ENCODE data around the gene THRB.

THRB gene

GRCh38 chr3:24261521-24261920 lies 233.1 kb downstream of the THRB start:
- no peak for TF ChIP-seq CTCF (IDR thresholded peaks at IDR 0.05; ENCODE audit: low read length, missing control alignments)
- DNase-seq (ENCODE audit: low read depth): no peak
- H3K4me3 ChIP-seq (replicated peaks; ENCODE audit: low read depth, low read length): no peak overlapping the region

GRCh38 chr3:24259901-24260512 lies 234.6 kb downstream of the THRB start:
- H3K4me3 ChIP-seq (replicated peaks; ENCODE audit: low read depth, low read length): no peak overlapping the region
- peak; percentile 66 for DNase-seq (ENCODE audit: low read depth)
- TF ChIP-seq CTCF (IDR thresholded peaks at IDR 0.05; ENCODE audit: low read length, missing control alignments): no peak

GRCh38 chr3:24258727-24259600 lies 235.7 kb downstream of the THRB start:
- DNase-seq (ENCODE audit: low read depth): no peak
- no peak overlapping the region for H3K4me3 ChIP-seq (replicated peaks; ENCODE audit: low read depth, low read length)
- no peak for TF ChIP-seq CTCF (IDR thresholded peaks at IDR 0.05; ENCODE audit: low read length, missing control alignments)

GRCh38 chr3:24258260-24258659 lies 236.4 kb downstream of the THRB start:
- no peak for TF ChIP-seq CTCF (IDR thresholded peaks at IDR 0.05; ENCODE audit: low read length, missing control alignments)
- no peak overlapping the region for H3K4me3 ChIP-seq (replicated peaks; ENCODE audit: low read depth, low read length)
- no peak for DNase-seq (ENCODE audit: low read depth)

- no peak overlapping the region for H3K4me3 ChIP-seq (replicated peaks; ENCODE audit: low read depth, low read length)
- no peak for DNase-seq (ENCODE audit: low read depth)
- TF ChIP-seq CTCF (IDR thresholded peaks at IDR 0.05; ENCODE audit: low read length, missing control alignments): no peak
These were observed 239.2 kb downstream of the THRB start for GRCh38 chr3:24255414-24255813.

- TF ChIP-seq CTCF (IDR thresholded peaks at IDR 0.05; ENCODE audit: low read length, missing control alignments): no peak
- DNase-seq (ENCODE audit: low read depth): peak; percentile 58
- no peak overlapping the region for H3K4me3 ChIP-seq (replicated peaks; ENCODE audit: low read depth, low read length)
These were observed 240.0 kb downstream of the THRB start for GRCh38 chr3:24254649-24255048.

Data from fibroblast of pulmonary artery (primary cell).